ENCODE measurements around the gene SLC18A2. TPM values are rescaled to one million over a fixed set of nuclear protein-coding genes. Genes with fewer than 3 reads are reported as not detected.

The SLC18A2 gene
- polyA plus RNA-seq, 1 experiment: not detected

- CTCF ChIA-PET: interaction anchor here (0.5 to 6.2 kb wide), 57 partner anchors 9 to 1271 kb away, joined by 3 to 124 read pairs (median 5); partner anchors contain the start of gene SLC18A2
- Histone ChIP-seq H3K36me3 (ENCODE audit: control insufficient read depth, insufficient read depth, low read length) (no peaks in the 10 kb centered on the region), H3K27me3 (ENCODE audit: control insufficient read depth, insufficient read depth, low read length) (peaks cover 6% of the 10 kb centered on the region), H3K4me3 (ENCODE audit: low read depth, low read length) (peak overlapping the region; percentile 55)
- POLR2A ChIA-PET: interaction anchor here (0.6 kb wide), 1 partner anchor 13 kb away, joined by 7 read pairs; no protein-coding TSS in a partner anchor
- no peak for DNase-seq (ENCODE audit: low read depth)
- TF ChIP-seq CTCF (IDR thresholded peaks at IDR 0.05; ENCODE audit: insufficient read depth, low read depth, low read length): no peak
Measured at GRCh38 chr10:117217196-117217761, 23.6 kb upstream of the SLC18A2 start.

GRCh38 chr10:117218654-117219053 lies 22.3 kb upstream of the SLC18A2 start:
- ChIA-PET POLR2A (no interaction called here), CTCF (interaction anchor here (0.6 to 6.2 kb wide), 6 partner anchors 7 to 224 kb away, joined by 3 to 124 read pairs (median 9); no protein-coding TSS in a partner anchor)

GRCh38 chr10:117221156-117221711 lies 19.7 kb upstream of the SLC18A2 start:
- no peak for TF ChIP-seq CTCF (IDR thresholded peaks at IDR 0.05; ENCODE audit: insufficient read depth, low read depth, low read length)
- CTCF ChIA-PET: interaction anchor here (6.2 kb wide), 1 partner anchor 97 kb away, joined by 124 read pairs; no protein-coding TSS in a partner anchor
- no peak for DNase-seq (ENCODE audit: low read depth)

More at GRCh38 chr10:117218654-117219053, 22.3 kb upstream of the SLC18A2 start:
- Histone ChIP-seq H3K36me3 (ENCODE audit: control insufficient read depth, insufficient read depth, low read length) (no peaks in the 10 kb centered on the region), H3K27me3 (ENCODE audit: control insufficient read depth, insufficient read depth, low read length) (peaks cover 6% of the 10 kb centered on the region), H3K4me3 (ENCODE audit: low read depth, low read length) (no peak overlapping the region)
- no peak for DNase-seq (ENCODE audit: low read depth)
- TF ChIP-seq CTCF (IDR thresholded peaks at IDR 0.05; ENCODE audit: insufficient read depth, low read depth, low read length): no peak

GRCh38 chr10:117222552-117222951 lies 18.4 kb upstream of the SLC18A2 start:
- H3K36me3 ChIP-seq (ENCODE audit: control insufficient read depth, insufficient read depth, low read length): no peaks in the 10 kb centered on the region
- no peak for TF ChIP-seq CTCF (IDR thresholded peaks at IDR 0.05; ENCODE audit: insufficient read depth, low read depth, low read length)
- CTCF ChIA-PET: interaction anchor here (1.5 to 2.3 kb wide), 3 partner anchors 14 to 96 kb away, joined by 3 to 7 read pairs (median 5); no protein-coding TSS in a partner anchor

More at GRCh38 chr10:117221156-117221711, 19.7 kb upstream of the SLC18A2 start:
- POLR2A ChIA-PET: no interaction called here
- peaks cover 1% of the 10 kb centered on the region for H3K27me3 ChIP-seq (ENCODE audit: control insufficient read depth, insufficient read depth, low read length)
- no peak overlapping the region for H3K4me3 ChIP-seq (ENCODE audit: low read depth, low read length)
- no peaks in the 10 kb centered on the region for H3K36me3 ChIP-seq (ENCODE audit: control insufficient read depth, insufficient read depth, low read length)

GRCh38 chr10:117222976-117223692 lies 17.8 kb upstream of the SLC18A2 start:
- TF ChIP-seq CTCF (IDR thresholded peaks at IDR 0.05; ENCODE audit: insufficient read depth, low read depth, low read length): no peak
- no peaks in the 10 kb centered on the region for H3K36me3 ChIP-seq (ENCODE audit: control insufficient read depth, insufficient read depth, low read length)
- no peak overlapping the region for H3K4me3 ChIP-seq (ENCODE audit: low read depth, low read length)
- ChIA-PET CTCF (interaction anchor here (1.5 to 2.3 kb wide), 3 partner anchors 13 to 96 kb away, joined by 3 to 7 read pairs (median 5); no protein-coding TSS in a partner anchor), POLR2A (no interaction called here)
- DNase-seq (ENCODE audit: low read depth): no peak
- no peaks in the 10 kb centered on the region; the same call in 1 of the 2 replicates for H3K27me3 ChIP-seq (ENCODE audit: control insufficient read depth, insufficient read depth, low read length)

More at GRCh38 chr10:117222552-117222951, 18.4 kb upstream of the SLC18A2 start:
- H3K4me3 ChIP-seq (ENCODE audit: low read depth, low read length): no peak overlapping the region
- DNase-seq (ENCODE audit: low read depth): no peak
- H3K27me3 ChIP-seq (ENCODE audit: control insufficient read depth, insufficient read depth, low read length): peaks cover 1% of the 10 kb centered on the region
- POLR2A ChIA-PET: no interaction called here
